Omental fat pad (tissue), 4 donors: ENCODE results near the gene TMEM123. TPM values are rescaled to one million over a fixed set of nuclear protein-coding genes. Genes with fewer than 3 reads are reported as not detected.

ENCODE experiments used
- ATAC-seq: fragments of 150-250 bp; one replicate; pipeline ENCODE4 v1.9.1; 2016; ENCODE audit warnings: mild to moderate bottlenecking, moderate library complexity; ENCODE audit not compliant: low FRiP score
- DNase-seq: peaks from one replicate; pipeline ENCODE4 v3.0.0-alpha.2; 2019; ENCODE audit warnings: low spot score
- total RNA-seq, 4 donors: library from RNA; depleted of rRNA; stranded (reverse); fragments of >200 nt; gene quantifications; one replicate each; pipeline ENCODE4 v1.1.0, GENCODE V29; 2016
- TF ChIP-seq, protein P1 (sequence below), 3 donors: fragments of 450-650 bp; IDR thresholded peaks; one replicate each; pipeline ENCODE4 v1.5.1; 2016 to 2017; ENCODE audit warnings: antibody characterized with exemption in 3 of 3, mild to moderate bottlenecking in 3 of 3, moderate library complexity in 2 of 3

The TMEM123 gene
- total RNA-seq, 4 donors from 2014 or later: 81.8 to 109 (median 98.8) TPM

DNA sequence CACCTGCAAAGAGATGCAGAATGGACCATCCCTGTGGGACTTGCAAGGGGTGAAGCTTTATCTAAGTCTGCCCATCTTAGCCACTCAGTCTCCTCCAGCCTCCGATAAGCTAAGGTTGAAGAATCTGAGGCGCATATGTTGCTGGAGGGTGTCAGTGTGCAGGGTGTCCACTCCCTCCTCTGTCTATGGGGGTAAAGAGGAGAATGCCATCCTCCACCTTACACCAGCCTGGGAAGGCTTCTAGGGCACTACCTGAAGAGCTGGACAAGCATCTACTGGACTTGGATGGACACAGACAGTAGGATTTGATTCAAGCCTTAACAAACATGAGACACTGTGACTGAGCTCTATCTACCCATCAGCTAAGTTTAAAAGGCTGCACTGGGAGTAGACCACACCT lies 46.5 kb downstream of the TMEM123 start:
- no peak for ATAC-seq
- no peak for DNase-seq
- TF ChIP-seq, protein P1, sequence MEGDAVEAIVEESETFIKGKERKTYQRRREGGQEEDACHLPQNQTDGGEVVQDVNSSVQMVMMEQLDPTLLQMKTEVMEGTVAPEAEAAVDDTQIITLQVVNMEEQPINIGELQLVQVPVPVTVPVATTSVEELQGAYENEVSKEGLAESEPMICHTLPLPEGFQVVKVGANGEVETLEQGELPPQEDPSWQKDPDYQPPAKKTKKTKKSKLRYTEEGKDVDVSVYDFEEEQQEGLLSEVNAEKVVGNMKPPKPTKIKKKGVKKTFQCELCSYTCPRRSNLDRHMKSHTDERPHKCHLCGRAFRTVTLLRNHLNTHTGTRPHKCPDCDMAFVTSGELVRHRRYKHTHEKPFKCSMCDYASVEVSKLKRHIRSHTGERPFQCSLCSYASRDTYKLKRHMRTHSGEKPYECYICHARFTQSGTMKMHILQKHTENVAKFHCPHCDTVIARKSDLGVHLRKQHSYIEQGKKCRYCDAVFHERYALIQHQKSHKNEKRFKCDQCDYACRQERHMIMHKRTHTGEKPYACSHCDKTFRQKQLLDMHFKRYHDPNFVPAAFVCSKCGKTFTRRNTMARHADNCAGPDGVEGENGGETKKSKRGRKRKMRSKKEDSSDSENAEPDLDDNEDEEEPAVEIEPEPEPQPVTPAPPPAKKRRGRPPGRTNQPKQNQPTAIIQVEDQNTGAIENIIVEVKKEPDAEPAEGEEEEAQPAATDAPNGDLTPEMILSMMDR (IDR thresholded peaks at IDR 0.05): no peak

- DNase-seq (no peak), ATAC-seq (no peak)
- TF ChIP-seq, protein P1 (IDR thresholded peaks at IDR 0.05): no peak
These were observed 47.1 kb downstream of the TMEM123 start for GRCh38 chr11:102405501-102405900.

GRCh38 chr11:102402548-102402947 lies 50.0 kb downstream of the TMEM123 start:
- no peak for ATAC-seq
- TF ChIP-seq, protein P1 (IDR thresholded peaks at IDR 0.05): no peak
- DNase-seq: no peak

DNA sequence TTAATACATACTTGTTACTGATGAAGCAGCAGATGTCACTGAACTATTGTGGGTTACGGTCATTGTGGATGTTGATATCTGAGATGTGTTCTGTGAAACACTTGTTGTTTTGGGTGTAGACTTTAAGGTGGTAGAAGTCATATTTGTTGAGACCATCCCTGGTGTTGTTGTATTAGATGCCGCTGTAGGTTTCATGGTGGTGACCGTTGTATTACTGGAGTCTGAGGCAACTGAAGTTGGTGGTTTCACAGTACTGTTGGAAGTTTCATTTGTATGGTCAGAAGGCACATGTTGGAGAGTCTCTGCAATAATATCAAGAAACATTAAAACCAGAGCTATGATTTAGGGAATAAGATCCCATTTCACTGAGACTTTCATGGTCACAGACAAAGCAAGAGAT lies 50.7 kb downstream of the TMEM123 start:
- DNase-seq: no peak
- TF ChIP-seq, protein P1 (IDR thresholded peaks at IDR 0.05): no peak
- ATAC-seq: no peak

DNA sequence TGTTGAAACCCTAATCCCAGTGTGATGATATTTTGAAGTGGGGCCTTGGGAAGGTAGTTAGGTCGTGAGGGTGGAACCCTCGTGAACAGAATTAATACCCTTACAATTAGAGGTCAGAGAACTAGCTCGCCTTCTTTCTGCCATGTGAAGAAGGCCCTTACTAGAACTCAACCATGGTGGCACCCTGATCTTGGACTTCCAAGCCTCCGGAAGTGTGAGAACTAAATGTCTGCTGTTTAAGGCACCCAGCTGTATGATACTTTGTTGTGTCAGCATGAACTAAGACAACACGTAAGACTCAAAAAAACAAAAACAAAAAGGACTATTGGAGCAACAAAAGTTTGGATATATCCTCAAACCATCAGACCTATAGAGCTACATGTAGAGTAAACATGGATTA lies 52.0 kb downstream of the TMEM123 start:
- no peak for DNase-seq
- TF ChIP-seq, protein P1 (IDR thresholded peaks at IDR 0.05): no peak
- ATAC-seq: no peak

GRCh38 chr11:102399189-102399588 lies 53.4 kb downstream of the TMEM123 start:
- TF ChIP-seq, protein P1 (IDR thresholded peaks at IDR 0.05): no peak
- ATAC-seq (no peak), DNase-seq (no peak)

GRCh38 chr11:102398297-102398696 lies 54.3 kb downstream of the TMEM123 start:
- DNase-seq: no peak
- TF ChIP-seq, protein P1 (IDR thresholded peaks at IDR 0.05): no peak
- ATAC-seq: no peak
